GM12892 (cell line): ENCODE results near the gene CHST11.

Experiments used
- POLR2A ChIP-seq: IDR thresholded peaks from 2 replicates; pipeline ENCODE4 v1.6.1; 2011; ENCODE audit warnings: low read depth, low read length, control low read depth
- POLR2AphosphoS5 ChIP-seq: IDR thresholded peaks from 2 replicates; pipeline ENCODE4 v1.6.1; 2011; ENCODE audit warnings: low read depth, low read length, control low read depth
- TAF1 ChIP-seq: IDR thresholded peaks from 2 replicates; pipeline ENCODE4 v1.6.1; 2011; ENCODE audit warnings: low read depth, mild to moderate bottlenecking, control low read depth, low read length, borderline replicate concordance

DNA sequence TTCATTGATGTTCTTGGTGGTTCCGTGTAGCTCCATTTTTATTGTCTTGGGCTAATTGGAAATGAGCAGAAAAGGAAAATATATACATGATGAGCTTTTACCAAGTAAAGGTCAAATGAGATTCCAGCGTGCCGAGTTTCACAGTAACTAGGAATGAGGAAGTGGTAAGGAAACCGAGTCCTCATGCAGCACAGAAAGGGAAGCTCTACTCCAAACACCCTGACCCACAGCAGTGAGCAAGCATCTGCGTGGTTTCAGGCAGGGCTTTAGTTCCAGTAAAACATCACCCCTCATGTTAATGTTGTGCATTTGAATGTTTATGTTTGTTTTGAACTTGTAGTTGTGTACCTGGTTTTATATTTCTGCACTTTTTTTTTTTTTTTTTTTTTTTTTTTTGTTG, 293.3 kb downstream of the CHST11 start:
- TF ChIP-seq POLR2A (no peak), TAF1 (no peak), POLR2AphosphoS5 (no peak)
